ENCODE data around the gene SLC25A51.

SLC25A51 gene

GRCh38 chr9:37929441-37929895, 25.5 kb upstream of the SLC25A51 start:
- TF ChIP-seq MAX (IDR thresholded peaks at IDR 0.05) (no peak), REST (IDR thresholded peaks at IDR 0.05; ENCODE audit: low read depth) (no peak), TCF12 (IDR thresholded peaks at IDR 0.05; ENCODE audit: low read depth) (no peak), EP300 (IDR thresholded peaks at IDR 0.05; ENCODE audit: borderline replicate concordance) (no peak), CEBPB (IDR thresholded peaks at IDR 0.05) (no peak), TEAD4 (IDR thresholded peaks at IDR 0.05) (no peak), YY1 (IDR thresholded peaks at IDR 0.05; ENCODE audit: low read depth) (no peak), RAD21 (IDR thresholded peaks at IDR 0.05; ENCODE audit: low read depth) (no peak), TAF1 (IDR thresholded peaks at IDR 0.05; ENCODE audit: low read depth) (no peak), NFIC (IDR thresholded peaks at IDR 0.05) (no peak), EGR1 (IDR thresholded peaks at IDR 0.05) (no peak), FOXM1 (IDR thresholded peaks at IDR 0.05; ENCODE audit: borderline replicate concordance, low read depth) (no peak), CREB1 (IDR thresholded peaks at IDR 0.05; ENCODE audit: low read depth) (no peak), USF1 (IDR thresholded peaks at IDR 0.05) (no peak)

GRCh38 chr9:37928552-37929430, 24.9 kb upstream of the SLC25A51 start:
- no peak for TF ChIP-seq USF1 (IDR thresholded peaks at IDR 0.05)
- no peak for TF ChIP-seq TAF1 (IDR thresholded peaks at IDR 0.05; ENCODE audit: low read depth)
- TF ChIP-seq EGR1 (IDR thresholded peaks at IDR 0.05), result no peak
- TF ChIP-seq CREB1 (IDR thresholded peaks at IDR 0.05; ENCODE audit: low read depth), result no peak
- TF ChIP-seq NFIC (IDR thresholded peaks at IDR 0.05), result no peak
- no peak for TF ChIP-seq REST (IDR thresholded peaks at IDR 0.05; ENCODE audit: low read depth)
- TF ChIP-seq YY1 (IDR thresholded peaks at IDR 0.05; ENCODE audit: low read depth), result no peak
- TF ChIP-seq ZBTB7A (IDR thresholded peaks at IDR 0.05; ENCODE audit: low read depth), result no peak
- TF ChIP-seq CEBPB (IDR thresholded peaks at IDR 0.05), result no peak
- TF ChIP-seq MAX (IDR thresholded peaks at IDR 0.05), result no peak
- no peak for TF ChIP-seq TCF12 (IDR thresholded peaks at IDR 0.05; ENCODE audit: low read depth)
- TF ChIP-seq FOXM1 (IDR thresholded peaks at IDR 0.05; ENCODE audit: borderline replicate concordance, low read depth), result no peak
- no peak for TF ChIP-seq EP300 (IDR thresholded peaks at IDR 0.05; ENCODE audit: borderline replicate concordance)
- TF ChIP-seq RAD21 (IDR thresholded peaks at IDR 0.05; ENCODE audit: low read depth), result no peak
- TF ChIP-seq TEAD4 (IDR thresholded peaks at IDR 0.05), result no peak

GRCh38 chr9:37927601-37928551, 23.9 kb upstream of the SLC25A51 start:
- TF ChIP-seq ZBTB7A (IDR thresholded peaks at IDR 0.05; ENCODE audit: low read depth) (no peak), REST (IDR thresholded peaks at IDR 0.05; ENCODE audit: low read depth) (no peak), EP300 (IDR thresholded peaks at IDR 0.05; ENCODE audit: borderline replicate concordance) (no peak), MAX (IDR thresholded peaks at IDR 0.05) (no peak), FOXM1 (IDR thresholded peaks at IDR 0.05; ENCODE audit: borderline replicate concordance, low read depth) (no peak), TAF1 (IDR thresholded peaks at IDR 0.05; ENCODE audit: low read depth) (no peak), EGR1 (IDR thresholded peaks at IDR 0.05) (no peak), RAD21 (IDR thresholded peaks at IDR 0.05; ENCODE audit: low read depth) (no peak), TEAD4 (IDR thresholded peaks at IDR 0.05) (no peak)
